IPS-NIHi7 (cell line): Measurements from ENCODE around the gene MBNL2.
A peak's percentile ranks its signal among the peaks of the same experiment; 100 is the strongest.
"Not testable (repeated sequence)": the region's sequence is repeated elsewhere in the genome, so short reads cannot be mapped to it uniquely, and the experiment has no call there.

Source experiments
- DNase-seq: peaks from one replicate; pipeline ENCODE4 v3.0.0; 2012; ENCODE audit warnings: mixed read lengths; ENCODE audit errors: extremely low spot score

Gene MBNL2

GRCh38 chr13:97347255-97347932 lies 125.3 kb downstream of the MBNL2 start:
- DNase-seq, result no peak

- no peak for DNase-seq
Measured at GRCh38 chr13:97348569-97349100, 126.5 kb downstream of the MBNL2 start.

- not testable (repeated sequence) for DNase-seq
Measured at GRCh38 chr13:97352012-97352411, 129.9 kb downstream of the MBNL2 start.

GRCh38 chr13:97352815-97353214 lies 130.7 kb downstream of the MBNL2 start:
- no peak for DNase-seq

- DNase-seq, result no peak
Measured at GRCh38 chr13:97353927-97354675, 132.0 kb downstream of the MBNL2 start.

- no peak for DNase-seq
Measured at GRCh38 chr13:97354808-97355207, 132.7 kb downstream of the MBNL2 start.

- DNase-seq, result no peak
Measured at GRCh38 chr13:97356592-97356991, 134.5 kb downstream of the MBNL2 start.

GRCh38 chr13:97359181-97360057 lies 137.3 kb downstream of the MBNL2 start:
- peak; percentile 70 for DNase-seq

- DNase-seq, result no peak
Measured at GRCh38 chr13:97360610-97361009, 138.5 kb downstream of the MBNL2 start.

GRCh38 chr13:97364031-97364430 lies 141.9 kb downstream of the MBNL2 start:
- DNase-seq, result no peak

- no peak for DNase-seq
Measured at GRCh38 chr13:97364827-97365226, 142.7 kb downstream of the MBNL2 start.

GRCh38 chr13:97366172-97366688 lies 144.1 kb downstream of the MBNL2 start:
- DNase-seq, result no peak

- peak; percentile 21 for DNase-seq
Measured at GRCh38 chr13:97367016-97367822, 145.1 kb downstream of the MBNL2 start.

GRCh38 chr13:97369261-97369893 lies 147.2 kb downstream of the MBNL2 start:
- no peak for DNase-seq

GRCh38 chr13:97371486-97372109 lies 149.5 kb downstream of the MBNL2 start:
- DNase-seq, result no peak

GRCh38 chr13:97372936-97373335 lies 150.8 kb downstream of the MBNL2 start:
- DNase-seq, result no peak

GRCh38 chr13:97373787-97374186 lies 151.7 kb downstream of the MBNL2 start:
- DNase-seq, result no peak

GRCh38 chr13:97376981-97377380 lies 154.8 kb downstream of the MBNL2 start:
- no peak for DNase-seq

- no peak for DNase-seq
Measured at GRCh38 chr13:97379386-97379785, 157.3 kb downstream of the MBNL2 start.

- DNase-seq, result no peak
Measured at GRCh38 chr13:97380696-97381095, 158.6 kb downstream of the MBNL2 start.
